ENCODE measurements around the gene GPR137C. TPM values are rescaled to one million over a fixed set of nuclear protein-coding genes. Genes with fewer than 3 reads are reported as not detected.

Gene GPR137C
- total and polyA plus RNA-seq, 2 of the 8 experiments (the other 6 are each of a cell fraction or from before 2014, with no cell fraction given), result 2.7 to 4.3 TPM

GRCh38 chr14:52596320-52596719 lies 43.7 kb downstream of the GPR137C start (continued):
- no peak for TF ChIP-seq CTCF (IDR thresholded peaks at IDR 0.05; ENCODE audit: control extremely low read depth in 1 of 3, insufficient read depth in 1 of 3, low read depth in 1 of 3, low read length in 3 of 3)
- TF ChIP-seq SP4 (IDR thresholded peaks at IDR 0.05; ENCODE audit: low read length), result no peak
- no peak for TF ChIP-seq EGR1 (IDR thresholded peaks at IDR 0.05; ENCODE audit: borderline replicate concordance, low read depth, low read length)
- no peak for TF ChIP-seq RAD21 (IDR thresholded peaks at IDR 0.05 in 1 of 2, conservative IDR thresholded peaks at IDR 0.05 in 1 of 2; ENCODE audit: low read depth in 2 of 2, low read length in 2 of 2)
- TF ChIP-seq CHD1 (IDR thresholded peaks at IDR 0.05; ENCODE audit: low read depth, low read length), result no peak
- no peak for TF ChIP-seq BACH1 (IDR thresholded peaks at IDR 0.05; ENCODE audit: low read length)
- TF ChIP-seq CREB1 (IDR thresholded peaks at IDR 0.05), result no peak
- TF ChIP-seq RXRA (IDR thresholded peaks at IDR 0.05; ENCODE audit: insufficient read depth, low read depth, low read length), result no peak
